ENCODE measurements around the gene MYO19. TPM values are rescaled to one million over a fixed set of nuclear protein-coding genes. Genes with fewer than 3 reads are reported as not detected.
"Not testable (repeated sequence)": the region's sequence is repeated elsewhere in the genome, so short reads cannot be mapped to it uniquely, and the experiment has no call there.

MYO19 gene
- total RNA-seq, 4 donors from 2014 or later = 150 to 286 (median 213) TPM

DNA sequence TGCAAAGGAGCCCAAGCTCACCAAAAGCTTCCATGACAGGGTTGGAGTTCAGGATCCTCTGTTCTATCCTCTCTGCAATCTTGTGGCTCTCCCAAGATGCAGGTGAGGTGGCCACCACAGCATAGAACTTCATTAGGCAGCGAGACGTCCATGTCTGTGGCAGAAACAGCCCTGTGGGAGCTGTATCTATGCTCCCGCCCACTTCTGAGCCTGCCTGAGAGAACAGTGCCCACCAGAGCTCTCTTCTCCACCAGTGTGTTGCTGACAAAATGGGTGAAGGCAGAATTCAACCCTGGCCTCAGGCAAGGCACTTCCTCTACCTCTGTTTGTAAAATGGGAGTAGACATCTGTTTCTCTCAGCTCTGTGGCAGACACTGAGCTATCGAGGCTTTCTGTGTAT, 18.8 kb downstream of the MYO19 start:
- Histone ChIP-seq H3K27ac (no peak overlapping the region), H3K4me1 (no peaks in the 10 kb centered on the region), H3K9me3 (no peaks in the 10 kb centered on the region), H3K4me3 (no peak overlapping the region), H3K27me3 (no peaks in the 10 kb centered on the region), H3K36me3 (peaks cover 0 to 32% (median 0%) of the 10 kb centered on the region in 3 donors)
- no peak for DNase-seq
- TF ChIP-seq CTCF (IDR thresholded peaks at IDR 0.05) (no peak), POLR2A (IDR thresholded peaks at IDR 0.05) (no peak)

- H3K27me3 ChIP-seq = no peaks in the 10 kb centered on the region
- no peak for DNase-seq
- peaks cover 0 to 42% (median 0%) of the 10 kb centered on the region in 3 donors for H3K36me3 ChIP-seq
- no peak for TF ChIP-seq POLR2A (IDR thresholded peaks at IDR 0.05)
- TF ChIP-seq CTCF (IDR thresholded peaks at IDR 0.05) = no peak
- H3K4me1 ChIP-seq = no peaks in the 10 kb centered on the region
- H3K27ac ChIP-seq = no peak overlapping the region
- no peaks in the 10 kb centered on the region for H3K9me3 ChIP-seq
- H3K4me3 ChIP-seq = no peak overlapping the region
Measured at GRCh38 chr17:36514856-36515255, 19.8 kb downstream of the MYO19 start.

GRCh38 chr17:36512641-36513040, 22.0 kb downstream of the MYO19 start:
- Histone ChIP-seq H3K36me3 (peaks cover 0 to 52% (median 0%) of the 10 kb centered on the region in 3 donors), H3K27me3 (no peaks in the 10 kb centered on the region), H3K9me3 (no peaks in the 10 kb centered on the region), H3K4me1 (no peaks in the 10 kb centered on the region), H3K27ac (no peak overlapping the region), H3K4me3 (no peak overlapping the region)
- no peak for DNase-seq
- no peak for TF ChIP-seq POLR2A (IDR thresholded peaks at IDR 0.05)
- TF ChIP-seq CTCF (IDR thresholded peaks at IDR 0.05) = no peak

GRCh38 chr17:36511216-36511615, 23.5 kb downstream of the MYO19 start:
- no peak for DNase-seq
- no peak overlapping the region for H3K27ac ChIP-seq
- H3K36me3 ChIP-seq = peaks cover 0 to 57% (median 0%) of the 10 kb centered on the region in 3 donors
- no peaks in the 10 kb centered on the region for H3K9me3 ChIP-seq
- no peaks in the 10 kb centered on the region for H3K4me1 ChIP-seq
- no peaks in the 10 kb centered on the region for H3K27me3 ChIP-seq
- TF ChIP-seq CTCF (IDR thresholded peaks at IDR 0.05) (no peak), POLR2A (IDR thresholded peaks at IDR 0.05) (no peak)
- no peak overlapping the region for H3K4me3 ChIP-seq

- H3K27ac ChIP-seq = no peak overlapping the region
- H3K9me3 ChIP-seq = no peaks in the 10 kb centered on the region
- no peak for DNase-seq
- no peaks in the 10 kb centered on the region for H3K4me1 ChIP-seq
- H3K36me3 ChIP-seq = peaks cover 0 to 62% (median 0%) of the 10 kb centered on the region in 3 donors
- TF ChIP-seq POLR2A (IDR thresholded peaks at IDR 0.05) = no peak
- H3K4me3 ChIP-seq = no peak overlapping the region
- H3K27me3 ChIP-seq = no peaks in the 10 kb centered on the region
Measured at GRCh38 chr17:36510636-36511035, 24.0 kb downstream of the MYO19 start.

GRCh38 chr17:36509272-36509985, 25.2 kb downstream of the MYO19 start:
- no peaks in the 10 kb centered on the region for H3K9me3 ChIP-seq
- H3K4me3 ChIP-seq = no peak overlapping the region
- H3K4me1 ChIP-seq = no peaks in the 10 kb centered on the region
- TF ChIP-seq CTCF (IDR thresholded peaks at IDR 0.05) (no peak), POLR2A (IDR thresholded peaks at IDR 0.05) (no peak)
- H3K27me3 ChIP-seq = no peaks in the 10 kb centered on the region
- H3K36me3 ChIP-seq = peaks cover 0 to 74% (median 0%) of the 10 kb centered on the region in 3 donors
- no peak for DNase-seq
- no peak overlapping the region for H3K27ac ChIP-seq

DNA sequence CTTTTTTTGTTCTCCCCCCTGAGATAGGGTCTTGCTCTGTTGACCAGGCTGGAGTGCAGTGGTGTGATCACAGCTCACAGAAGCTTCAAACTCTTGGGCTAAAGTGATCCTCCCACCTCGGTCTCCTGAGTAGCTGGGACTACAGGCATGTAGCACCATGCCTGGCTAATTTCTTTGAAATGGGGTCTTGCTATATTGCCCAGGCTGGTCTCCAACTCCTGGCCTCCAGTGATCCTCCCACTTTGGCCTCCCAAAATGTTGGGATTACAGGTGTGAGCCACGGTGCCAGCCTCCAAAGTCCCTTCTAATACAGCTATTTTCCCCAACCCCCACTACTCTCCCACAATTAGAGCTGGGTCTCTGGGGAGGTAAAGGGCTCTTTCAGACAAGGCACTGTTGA, 26.2 kb downstream of the MYO19 start:
- H3K4me3 ChIP-seq, H3K9me3 ChIP-seq, H3K4me1 ChIP-seq, H3K27me3 ChIP-seq, H3K27ac ChIP-seq: not testable (repeated sequence)
- peaks cover 0 to 80% (median 0%) of the 10 kb centered on the region in 3 donors for H3K36me3 ChIP-seq
- DNase-seq = peak in 1 of 3 donors; percentile 14

Measured in Peyer's patch (tissue), 4 donors.